T47D (cell line): ENCODE measurements around the gene FBXL13.

ENCODE experiments used
- DNase-seq, 2 experiments: peaks; one replicate each; pipeline versions ENCODE4 v3.0.0 to v3.0.0-alpha.2; 2011 to 2012; ENCODE audit warnings: low read depth in 1 of 2, low spot score in 1 of 2
- JUND ChIP-seq: IDR thresholded peaks from 2 replicates; pipeline ENCODE4 v1.6.1; 2012; ENCODE audit warnings: low read depth
- in situ Hi-C: cut with HindIII; loops from 2 replicates; pipeline ENCODE4 v1.10.0; 2016; ENCODE audit warnings: low sequenced_read_pairs, low pct_unique_long_range_greater_than_20kb

FBXL13 gene

GRCh38 chr7:102832674-102833073 is 241.9 kb downstream of the FBXL13 start:
- no peak for TF ChIP-seq JUND
- in situ Hi-C loops, result no loop called here
- no peak for DNase-seq

- no peak for TF ChIP-seq JUND
- DNase-seq, result no peak
- in situ Hi-C loops, result no loop called here
Measured at GRCh38 chr7:102830197-102830596, 244.4 kb downstream of the FBXL13 start.

GRCh38 chr7:102829075-102829474 is 245.5 kb downstream of the FBXL13 start:
- no peak for DNase-seq
- in situ Hi-C loops, result no loop called here
- no peak for TF ChIP-seq JUND

- no peak for TF ChIP-seq JUND
- DNase-seq, result no peak
- in situ Hi-C loops, result no loop called here
Measured at GRCh38 chr7:102828286-102828685, 246.3 kb downstream of the FBXL13 start.

DNA sequence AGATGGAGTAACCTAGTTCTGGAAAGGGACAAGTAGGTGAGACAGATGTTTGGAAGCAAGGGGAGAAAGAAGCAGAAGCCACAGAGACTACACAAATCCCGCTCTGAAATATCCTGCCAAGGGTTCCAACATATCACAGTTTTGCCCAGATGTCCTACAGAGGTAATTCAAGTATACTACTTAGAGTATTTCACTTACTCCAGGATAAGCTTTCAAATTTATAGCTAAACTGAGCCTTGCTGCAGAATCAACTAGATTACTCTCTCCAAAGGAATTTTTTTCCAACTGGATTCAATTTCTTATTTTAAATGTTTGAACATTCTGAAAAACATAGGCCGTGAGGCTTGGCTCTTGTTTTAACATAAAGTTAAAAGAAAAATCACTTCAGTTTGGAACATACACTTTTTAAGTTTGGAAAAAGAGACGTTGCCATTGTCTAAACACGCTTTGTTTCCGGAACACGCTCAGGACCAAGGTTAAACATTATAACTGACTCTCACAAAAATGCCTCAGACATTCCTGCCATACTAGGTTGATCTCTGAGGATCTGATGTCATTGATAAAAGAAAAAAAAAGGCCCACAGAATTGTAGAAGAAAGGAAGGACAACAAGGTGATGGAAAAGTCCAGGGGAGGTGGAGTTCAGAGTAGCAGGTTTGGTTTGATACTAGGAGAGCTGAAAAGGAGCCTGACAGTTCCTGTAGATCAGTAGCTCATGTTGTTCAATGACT is 251.0 kb downstream of the FBXL13 start:
- TF ChIP-seq JUND, result no peak
- in situ Hi-C loops, result no loop called here
- DNase-seq, result no peak

DNA sequence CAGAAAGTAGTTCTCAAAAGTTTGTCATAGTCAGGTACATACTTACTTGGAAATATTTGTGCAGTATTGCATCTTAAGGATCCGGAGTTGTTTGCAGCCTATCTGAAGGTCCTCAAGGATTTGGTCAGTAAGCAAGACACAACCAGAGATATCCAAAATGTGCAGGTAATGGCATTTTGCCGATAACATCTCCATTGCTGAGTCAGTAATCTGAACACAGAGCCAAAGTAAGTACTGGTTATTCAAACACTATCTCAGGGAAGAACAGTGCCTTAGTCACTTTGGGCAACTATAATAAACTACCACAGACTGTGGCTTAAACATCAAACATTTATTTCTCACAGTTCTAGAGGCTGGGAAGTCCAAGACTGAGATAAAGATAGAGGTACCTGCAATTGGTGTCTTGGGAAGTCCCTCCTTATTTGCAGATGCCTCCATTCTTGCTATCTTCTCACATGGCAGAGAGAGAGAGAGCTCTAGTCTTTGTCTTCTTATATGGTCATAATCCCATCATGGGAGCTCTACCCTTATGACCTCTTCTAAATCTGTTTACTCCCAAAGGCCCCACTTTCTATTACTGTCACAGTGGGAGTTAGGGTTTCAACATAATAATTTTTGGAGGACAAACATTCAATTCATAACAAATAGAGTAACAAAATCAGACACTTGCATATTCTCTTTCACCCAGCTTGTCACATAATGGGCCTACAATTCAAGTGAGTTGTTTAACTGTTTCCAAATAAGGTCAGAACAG is 252.4 kb downstream of the FBXL13 start:
- no peak for TF ChIP-seq JUND
- in situ Hi-C loops, result no loop called here

GRCh38 chr7:102819151-102819550 is 255.4 kb downstream of the FBXL13 start:
- in situ Hi-C loops, result no loop called here
- no peak for TF ChIP-seq JUND
- no peak for DNase-seq

More for the DNA sequence above, 252.4 kb downstream of the FBXL13 start:
- DNase-seq, result no peak

GRCh38 chr7:102817616-102818573 is 256.7 kb downstream of the FBXL13 start:
- in situ Hi-C loops, result no loop called here
- TF ChIP-seq JUND, result no peak
- DNase-seq, result no peak

DNA sequence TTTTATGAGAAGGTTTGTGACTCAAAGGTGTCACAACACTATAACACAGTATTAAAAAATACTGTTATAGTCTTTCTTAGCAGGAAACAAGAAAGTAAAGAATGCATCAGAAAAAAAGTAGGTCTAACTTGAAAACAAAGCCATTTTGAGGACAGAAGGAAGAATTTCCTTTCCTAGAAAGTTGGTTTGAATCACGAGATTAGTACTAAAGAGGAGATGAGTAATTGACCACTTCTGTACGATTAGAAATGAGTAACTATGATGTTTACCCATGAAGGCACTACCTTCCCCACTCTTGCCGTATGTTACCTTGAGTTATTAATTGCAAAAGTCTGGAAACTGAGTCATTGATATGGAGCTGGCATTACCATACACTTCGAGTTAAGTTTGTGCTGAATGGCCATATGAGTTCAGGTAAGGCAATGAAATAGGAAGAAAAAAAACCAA is 260.5 kb downstream of the FBXL13 start:
- in situ Hi-C loops, result no loop called here
- no peak for DNase-seq

DNA sequence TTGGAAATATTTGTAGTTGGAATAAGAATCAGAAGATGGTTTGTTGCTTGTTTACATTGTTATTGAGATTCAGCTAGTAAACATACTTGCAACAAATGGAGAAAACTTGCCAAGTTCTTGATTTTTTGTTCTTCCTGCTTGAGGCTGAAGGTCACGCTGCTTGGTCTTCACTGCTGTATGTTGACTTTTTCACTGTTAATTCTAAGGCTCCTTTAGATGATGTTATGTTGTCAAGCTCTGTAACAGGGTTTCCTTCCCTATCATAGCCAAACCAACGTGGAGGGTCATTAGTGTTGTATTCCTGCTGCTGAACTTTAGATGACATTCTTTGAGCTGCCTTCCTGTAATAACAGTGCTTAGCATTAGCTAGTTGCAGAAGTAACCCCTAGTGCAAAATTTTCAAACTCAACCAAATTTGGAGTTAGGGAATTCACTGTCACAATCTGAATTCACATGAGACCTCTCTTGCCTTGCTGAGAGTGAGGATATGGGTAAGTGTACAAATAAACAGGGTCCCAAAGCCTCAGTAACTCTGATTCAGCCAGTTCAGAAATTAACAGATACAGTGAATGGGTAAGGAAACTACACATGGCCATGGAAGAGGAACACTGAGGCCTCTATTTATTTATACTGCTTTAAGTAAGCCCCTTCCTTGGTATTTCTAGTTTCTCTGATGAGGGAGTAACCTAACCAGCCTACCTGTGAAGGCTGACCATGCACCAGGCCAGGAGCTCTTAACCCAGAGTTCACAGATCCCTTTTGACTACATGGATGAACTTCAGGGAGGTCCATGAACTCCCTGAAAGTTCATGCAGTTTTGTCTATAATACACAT is 261.2 kb downstream of the FBXL13 start:
- in situ Hi-C loops, result no loop called here
- TF ChIP-seq JUND, result no peak
- no peak for DNase-seq

More for the DNA sequence above, 260.5 kb downstream of the FBXL13 start:
- TF ChIP-seq JUND, result no peak

- TF ChIP-seq JUND, result no peak
- no peak for DNase-seq
- in situ Hi-C loops, result no loop called here
Measured at GRCh38 chr7:102811942-102812678, 262.5 kb downstream of the FBXL13 start.
